Mucosa of stomach (tissue), 1 donor: ENCODE results near the gene ZNF221.
A peak's percentile ranks its signal among the peaks of the same experiment; 100 is the strongest.
"Not testable (repeated sequence)": the region's sequence is repeated elsewhere in the genome, so short reads cannot be mapped to it uniquely, and the experiment has no call there.

Source experiments
- H3K27me3 ChIP-seq: one replicate; pipeline ENCODE4 v1.7.0; 2013; ENCODE audit warnings: mild to moderate bottlenecking, low read length; ENCODE audit not compliant: control insufficient read depth, insufficient read depth
- H3K36me3 ChIP-seq: one replicate; pipeline ENCODE4 v1.7.0; 2013; ENCODE audit warnings: low read length; ENCODE audit not compliant: control insufficient read depth, insufficient read depth
- H3K4me1 ChIP-seq: one replicate; pipeline ENCODE4 v1.7.0; 2013; ENCODE audit warnings: mild to moderate bottlenecking, low read length; ENCODE audit not compliant: control insufficient read depth, insufficient read depth
- H3K4me3 ChIP-seq: one replicate; pipeline ENCODE4 v1.7.0; 2013; ENCODE audit warnings: low read length
- H3K9ac ChIP-seq: one replicate; pipeline ENCODE4 v1.7.0; 2013; ENCODE audit warnings: mild to moderate bottlenecking, low read length, moderate library complexity
- H3K9me3 ChIP-seq: one replicate; pipeline ENCODE4 v1.7.0; 2013; ENCODE audit warnings: mild to moderate bottlenecking, low read length, moderate library complexity; ENCODE audit not compliant: control insufficient read depth
- donor health status: Pancreatic carcinoma.

ZNF221 gene

GRCh38 chr19:43934055-43934984, 16.7 kb upstream of the ZNF221 start:
- no peaks in the 10 kb centered on the region for H3K27me3 ChIP-seq
- H3K4me3 ChIP-seq, result peak overlapping the region; percentile 40
- H3K9me3 ChIP-seq, result no peaks in the 10 kb centered on the region
- peak overlapping the region; percentile 62 for H3K9ac ChIP-seq
- peaks cover 13% of the 10 kb centered on the region for H3K4me1 ChIP-seq
- H3K36me3 ChIP-seq, result peaks cover 4% of the 10 kb centered on the region

GRCh38 chr19:43934985-43935708, 15.9 kb upstream of the ZNF221 start, which contains the start of gene ZNF45:
Gene ZNF45 (minus strand): TSS chr19:43935282. CDS start chr19:43922185, 13,097 bp downstream.
- Histone ChIP-seq H3K4me3 (peak within 1 kb of the TSS; percentile 40), H3K9ac (peak within 1 kb of the TSS; percentile 62), H3K36me3 (no peaks in the 10 kb centered on the region), H3K9me3 (no peaks in the 10 kb centered on the region), H3K4me1 (peaks cover 13% of the 10 kb centered on the region), H3K27me3 (no peaks in the 10 kb centered on the region)

GRCh38 chr19:43936188-43936587, 14.8 kb upstream of the ZNF221 start:
- no peak overlapping the region for H3K9ac ChIP-seq
- H3K36me3 ChIP-seq, result no peaks in the 10 kb centered on the region
- no peaks in the 10 kb centered on the region for H3K9me3 ChIP-seq
- no peaks in the 10 kb centered on the region for H3K27me3 ChIP-seq
- no peak overlapping the region for H3K4me3 ChIP-seq
- H3K4me1 ChIP-seq, result peaks cover 13% of the 10 kb centered on the region

DNA sequence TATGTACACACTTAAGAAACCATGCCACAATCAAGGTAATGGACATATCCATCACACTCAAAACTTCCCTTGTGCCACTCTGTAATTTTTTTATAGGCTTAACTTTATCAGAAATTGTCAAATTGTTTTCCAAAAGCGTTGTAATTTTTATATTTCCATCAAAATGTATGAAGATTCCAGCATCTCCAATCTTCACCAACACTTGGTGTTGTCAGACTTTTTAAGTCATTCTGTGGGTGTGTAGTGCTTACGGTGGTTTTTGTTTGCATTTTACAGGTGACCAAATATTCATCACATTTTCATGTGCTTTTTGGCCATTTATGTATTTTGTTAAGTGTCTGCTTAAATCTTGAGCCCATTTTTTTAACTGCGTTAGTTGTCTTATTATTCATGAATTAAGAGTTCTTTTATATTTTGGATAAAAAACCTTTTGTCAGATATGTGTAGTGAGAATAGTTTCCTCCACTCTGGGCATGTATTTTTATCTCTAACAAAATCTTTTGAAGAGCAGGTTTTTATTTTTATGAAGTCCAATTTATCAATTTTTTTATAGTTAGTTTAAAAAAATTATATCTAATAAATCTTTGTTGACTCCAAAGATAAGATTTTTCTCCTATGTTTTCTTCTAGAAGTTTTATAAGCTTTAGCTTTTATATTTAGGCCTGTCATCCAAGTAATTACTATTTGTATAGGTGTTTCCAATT, 11.3 kb upstream of the ZNF221 start:
- Histone ChIP-seq H3K9ac (no peak overlapping the region), H3K4me3 (no peak overlapping the region), H3K9me3 (no peaks in the 10 kb centered on the region), H3K27me3 (no peaks in the 10 kb centered on the region), H3K36me3 (no peaks in the 10 kb centered on the region), H3K4me1 (peaks cover 6% of the 10 kb centered on the region)

DNA sequence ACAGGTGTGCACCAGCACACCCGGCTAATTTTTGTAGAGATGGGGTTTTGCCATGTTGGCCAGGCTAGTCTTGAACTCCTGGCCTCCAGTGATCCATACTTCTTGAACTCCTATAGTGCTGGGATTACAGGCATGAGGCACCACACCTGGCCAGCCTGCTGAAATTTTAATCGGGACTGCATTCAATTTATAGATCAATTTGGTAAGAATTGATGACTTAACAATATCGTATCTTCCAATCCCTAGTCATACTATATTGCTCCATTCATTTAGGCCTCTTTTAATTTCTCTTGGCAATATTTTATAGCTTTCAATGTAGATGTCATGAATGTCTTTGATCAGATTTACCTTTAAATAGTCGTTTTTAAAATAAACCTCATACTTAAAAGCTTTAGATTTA, 10.3 kb upstream of the ZNF221 start:
- H3K9ac ChIP-seq, result no peak overlapping the region
- H3K9me3 ChIP-seq, result no peaks in the 10 kb centered on the region
- H3K4me1 ChIP-seq, result peaks cover 5% of the 10 kb centered on the region
- no peaks in the 10 kb centered on the region for H3K27me3 ChIP-seq
- H3K4me3 ChIP-seq, result no peak overlapping the region
- no peaks in the 10 kb centered on the region for H3K36me3 ChIP-seq

DNA sequence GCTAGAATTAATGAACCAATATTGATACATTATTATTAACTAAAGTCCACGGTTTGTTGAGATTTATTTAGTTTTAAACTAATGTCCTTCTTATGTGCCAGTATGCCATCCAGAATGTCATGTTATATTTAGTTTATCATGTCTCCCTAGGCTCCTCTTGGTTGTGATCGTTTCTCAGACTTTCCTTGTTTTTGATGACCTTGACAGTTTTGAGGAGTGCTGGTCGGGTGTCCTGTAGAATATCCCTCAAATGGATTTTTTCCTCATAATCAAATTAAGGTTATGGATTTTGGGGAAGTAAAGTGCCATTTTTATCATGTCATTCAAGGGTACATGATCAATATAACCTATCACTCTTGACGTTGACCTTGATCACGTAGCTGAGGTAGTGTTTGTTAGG, 9.8 kb upstream of the ZNF221 start:
- Histone ChIP-seq H3K36me3 (no peaks in the 10 kb centered on the region), H3K9me3 (no peaks in the 10 kb centered on the region), H3K9ac (no peak overlapping the region), H3K27me3 (no peaks in the 10 kb centered on the region), H3K4me3 (no peak overlapping the region), H3K4me1 (no peaks in the 10 kb centered on the region)

- not testable (repeated sequence) for H3K4me1 ChIP-seq, H3K36me3 ChIP-seq, H3K9ac ChIP-seq, H3K27me3 ChIP-seq, H3K4me3 ChIP-seq, H3K9me3 ChIP-seq
Measured at GRCh38 chr19:43947412-43947811, 3.6 kb upstream of the ZNF221 start.

DNA sequence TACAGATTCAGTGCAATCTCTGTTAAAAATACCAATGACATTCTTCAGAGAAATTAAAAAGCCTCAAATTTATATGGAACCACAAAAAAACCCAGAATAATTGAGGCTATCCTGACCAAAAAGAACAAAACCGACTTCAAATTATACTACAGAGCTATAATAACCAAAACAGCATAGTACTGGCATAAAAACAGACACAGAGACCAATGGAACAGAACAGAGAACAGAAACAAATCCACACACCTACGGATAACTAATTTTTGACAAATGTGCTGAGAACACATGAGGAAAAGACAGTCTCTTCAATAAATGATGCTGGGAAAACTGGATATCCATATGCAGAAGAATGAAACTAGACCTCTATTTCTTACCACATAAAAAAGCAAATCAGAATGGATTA, 1.2 kb upstream of the ZNF221 start:
- H3K9me3 ChIP-seq, H3K4me3 ChIP-seq, H3K4me1 ChIP-seq: not testable (repeated sequence)

GRCh38 chr19:43956827-43957226, 5.8 kb downstream of the ZNF221 start:
- Histone ChIP-seq H3K4me1 (no peaks in the 10 kb centered on the region), H3K36me3 (peaks cover 3% of the 10 kb centered on the region), H3K9me3 (peaks cover 18% of the 10 kb centered on the region), H3K27me3 (no peaks in the 10 kb centered on the region), H3K9ac (no peak overlapping the region), H3K4me3 (no peak overlapping the region)

More for the DNA sequence above, 1.2 kb upstream of the ZNF221 start:
- H3K36me3 ChIP-seq, H3K9ac ChIP-seq, H3K27me3 ChIP-seq: not testable (repeated sequence)

DNA sequence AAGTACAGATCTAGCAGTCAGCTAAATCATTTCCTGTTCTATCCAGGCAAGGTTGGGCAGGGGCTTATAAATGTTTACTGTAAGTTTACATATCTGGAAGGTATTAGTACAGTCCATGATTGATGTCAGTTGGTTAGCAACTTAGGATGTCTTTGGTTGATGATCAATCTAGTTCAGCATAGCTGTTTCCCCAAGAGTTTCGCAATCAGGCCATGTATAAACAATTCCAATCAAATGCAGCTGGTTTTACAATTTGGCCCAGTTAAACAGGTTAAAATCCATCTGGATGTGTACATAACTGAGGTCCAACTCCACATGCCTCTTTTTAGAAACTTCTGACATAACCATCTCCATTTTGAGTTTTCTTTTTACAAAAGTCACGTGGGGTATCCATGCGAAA, 6.9 kb downstream of the ZNF221 start:
- Histone ChIP-seq H3K9me3 (peaks cover 19% of the 10 kb centered on the region), H3K36me3 (peaks cover 3% of the 10 kb centered on the region), H3K9ac (no peak overlapping the region), H3K4me1 (no peaks in the 10 kb centered on the region), H3K4me3 (no peak overlapping the region), H3K27me3 (no peaks in the 10 kb centered on the region)

DNA sequence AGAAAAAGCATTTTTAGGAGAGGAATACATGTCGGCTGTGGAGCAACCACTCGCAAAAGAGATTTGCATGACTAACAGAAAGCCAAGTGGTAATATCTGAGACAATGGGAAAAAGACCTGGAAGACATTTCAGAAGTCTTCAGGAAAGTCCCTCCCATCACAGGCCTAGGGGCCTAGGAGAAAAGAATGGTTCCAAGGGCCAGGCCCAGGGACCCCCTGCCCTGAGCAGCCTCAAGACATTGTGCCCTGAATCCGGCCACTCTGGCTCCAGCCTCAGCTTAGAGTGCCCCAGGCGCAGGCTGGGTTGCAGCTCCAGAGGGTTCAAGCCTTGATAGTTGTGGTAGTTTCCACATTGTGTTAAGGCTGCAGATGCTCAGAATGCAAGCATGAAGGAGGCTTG, 9.4 kb downstream of the ZNF221 start:
- no peak overlapping the region for H3K9ac ChIP-seq
- H3K27me3 ChIP-seq, result no peaks in the 10 kb centered on the region
- peaks cover 31% of the 10 kb centered on the region for H3K9me3 ChIP-seq
- H3K4me1 ChIP-seq, result no peaks in the 10 kb centered on the region
- peaks cover 16% of the 10 kb centered on the region for H3K36me3 ChIP-seq
- peak overlapping the region; percentile 44 for H3K4me3 ChIP-seq
